ENCODE results near the gene RANBP10.

The RANBP10 gene

GRCh38 chr16:67718668-67719047, 87.7 kb downstream of the RANBP10 start:
- DNase-seq (ENCODE audit: low read depth): no peak
- peak overlapping the region; percentile 94 for H3K4me3 ChIP-seq (ENCODE audit: low read length)
- TF ChIP-seq CTCF (conservative IDR thresholded peaks at IDR 0.05; ENCODE audit: low read depth, low read length): no peak

GRCh38 chr16:67716097-67716496, 90.3 kb downstream of the RANBP10 start:
- DNase-seq (ENCODE audit: low read depth): no peak
- H3K4me3 ChIP-seq (ENCODE audit: low read length): no peak overlapping the region
- TF ChIP-seq CTCF (conservative IDR thresholded peaks at IDR 0.05; ENCODE audit: low read depth, low read length): no peak

GRCh38 chr16:67714522-67714921, 91.8 kb downstream of the RANBP10 start:
- TF ChIP-seq CTCF (conservative IDR thresholded peaks at IDR 0.05; ENCODE audit: low read depth, low read length): no peak
- H3K4me3 ChIP-seq (ENCODE audit: low read length): no peak overlapping the region
- DNase-seq (ENCODE audit: low read depth): no peak

- TF ChIP-seq CTCF (conservative IDR thresholded peaks at IDR 0.05; ENCODE audit: low read depth, low read length): no peak
Observed at GRCh38 chr16:67713647-67714273, 92.6 kb downstream of the RANBP10 start.

GRCh38 chr16:67710607-67711006, 95.8 kb downstream of the RANBP10 start:
- DNase-seq (ENCODE audit: low read depth): no peak
- no peak for TF ChIP-seq CTCF (conservative IDR thresholded peaks at IDR 0.05; ENCODE audit: low read depth, low read length)
- no peak overlapping the region for H3K4me3 ChIP-seq (ENCODE audit: low read length)

More at GRCh38 chr16:67713647-67714273, 92.6 kb downstream of the RANBP10 start:
- DNase-seq (ENCODE audit: low read depth): no peak
- H3K4me3 ChIP-seq (ENCODE audit: low read length): no peak overlapping the region

GRCh38 chr16:67709050-67709449, 97.3 kb downstream of the RANBP10 start:
- TF ChIP-seq CTCF (conservative IDR thresholded peaks at IDR 0.05; ENCODE audit: low read depth, low read length): no peak
- no peak for DNase-seq (ENCODE audit: low read depth)
- no peak overlapping the region for H3K4me3 ChIP-seq (ENCODE audit: low read length)

GRCh38 chr16:67708368-67708771, 98.0 kb downstream of the RANBP10 start:
- no peak for TF ChIP-seq CTCF (conservative IDR thresholded peaks at IDR 0.05; ENCODE audit: low read depth, low read length)
- DNase-seq (ENCODE audit: low read depth): no peak

More at GRCh38 chr16:67708368-67708771, 98.0 kb downstream of the RANBP10 start:
- no peak overlapping the region for H3K4me3 ChIP-seq (ENCODE audit: low read length)

Data from retinal pigment epithelial cell (primary cell).